HepG2 (cell line): ENCODE data around the gene SF3B5. TPM values are rescaled to one million over a fixed set of nuclear protein-coding genes. Genes with fewer than 3 reads are reported as not detected.

Source experiments
- AGO1 ChIP-seq: fragments of 200-400 bp; formaldehyde crosslinking; IDR thresholded peaks from 2 replicates; pipeline ENCODE4 v1.6.1; 2017; ENCODE audit warnings: mild to moderate bottlenecking, low read depth, low read length, moderate library complexity; ENCODE audit not compliant: poor library complexity, severe bottlenecking
- AGO2 ChIP-seq: fragments of 200-400 bp; formaldehyde crosslinking; optimal IDR thresholded peaks from 2 replicates; pipeline ENCODE3; 2017; ENCODE audit warnings: mild to moderate bottlenecking, low read depth, low read length, moderate library complexity
- DNMT1 ChIP-seq: sonication (generic); formaldehyde crosslinking; IDR thresholded peaks from 2 replicates; pipeline ENCODE4 v1.5.1; 2020; ENCODE audit warnings: mild to moderate bottlenecking, missing genetic modification reagents
- ISL2 ChIP-seq: sonication (generic); formaldehyde crosslinking; IDR thresholded peaks from 2 replicates; pipeline ENCODE4 v1.5.0; 2020; ENCODE audit warnings: missing genetic modification reagents
- MXI1 ChIP-seq: IDR thresholded peaks from 3 replicates; pipeline ENCODE4 v1.6.1; 2012; ENCODE audit warnings: low read depth, low read length, inconsistent platforms, borderline replicate concordance
- ONECUT2 ChIP-seq: sonication (generic); formaldehyde crosslinking; IDR thresholded peaks from 2 replicates; pipeline ENCODE4 v1.4.0; 2020; ENCODE audit warnings: missing genetic modification reagents
- PHB2 ChIP-seq: fragments of 450-650 bp; IDR thresholded peaks from 2 replicates; pipeline ENCODE4 v1.6.1; 2018; ENCODE audit not compliant: partially characterized antibody
- RELA ChIP-seq: sonication (generic); formaldehyde crosslinking; IDR thresholded peaks from 2 replicates; pipeline ENCODE4 v1.4.0; 2020; ENCODE audit warnings: missing genetic modification reagents
- SMAD3 ChIP-seq: sonication (generic); formaldehyde crosslinking; IDR thresholded peaks from 2 replicates; pipeline ENCODE4 v1.4.0; 2020; ENCODE audit warnings: missing genetic modification reagents
- STAT5B ChIP-seq: sonication (generic); formaldehyde crosslinking; IDR thresholded peaks from 2 replicates; pipeline ENCODE4 v1.4.0; 2020; ENCODE audit warnings: missing genetic modification reagents
- ZNF44 ChIP-seq: sonication (generic); formaldehyde crosslinking; IDR thresholded peaks from 2 replicates; pipeline ENCODE4 v1.5.1; 2020; ENCODE audit warnings: mild to moderate bottlenecking, missing genetic modification reagents
- ZNF556 ChIP-seq: sonication (generic); formaldehyde crosslinking; IDR thresholded peaks from 2 replicates; pipeline ENCODE4 v1.4.0; 2020; ENCODE audit warnings: mild to moderate bottlenecking, missing genetic modification reagents, borderline replicate concordance
- ZSCAN12 ChIP-seq: sonication (generic); formaldehyde crosslinking; IDR thresholded peaks from 2 replicates; pipeline ENCODE4 v1.9.0; 2021; ENCODE audit warnings: mild to moderate bottlenecking, missing genetic modification reagents
- polyA plus RNA-seq, 8 experiments: library from polyadenylated mRNA; depleted of rRNA in 3 of 8; stranded (reverse) in 7 of 8; unstranded in 1 of 8; fragments of >200 nt; fragmentation: Illumina TruSeq in 4 of 8; extraction: Trizol in 4 of 8; gene quantifications; 2 replicates each; pipeline versions ENCODE4 v1.2.1 to v1.2.3, GENCODE V29; 2011 to 2016; ENCODE audit warnings: low read depth in 4 of 8, missing spikeins in 1 of 8, mixed read lengths in 1 of 8; ENCODE audit not compliant: insufficient read depth in 1 of 8
- total RNA-seq, 5 experiments: library from RNA; depleted of rRNA; stranded (reverse); fragments of >200 nt; fragmentation: Illumina TruSeq; extraction: Trizol; gene quantifications; 2 replicates each; pipeline ENCODE4 v1.2.3, GENCODE V29; 2016; ENCODE audit warnings: low read depth in 1 of 5
- TF ChIP-seq, protein P1 (sequence below), 2 experiments: sonication (generic) in 1 of 2; formaldehyde crosslinking in 1 of 2; IDR thresholded peaks; 2 replicates each; pipeline versions ENCODE4 v1.4.0 to v1.6.1; 2016 to 2020; ENCODE audit warnings: borderline replicate concordance in 1 of 2, low read depth in 1 of 2, mild to moderate bottlenecking in 1 of 2, missing genetic modification reagents in 1 of 2
- TF ChIP-seq, protein P2 (sequence below): sonication (generic); formaldehyde crosslinking; IDR thresholded peaks from 2 replicates; pipeline ENCODE4 v1.8.1; 2022; ENCODE audit warnings: mild to moderate bottlenecking, missing genetic modification reagents
- TF ChIP-seq, protein P3 (sequence below): sonication (generic); formaldehyde crosslinking; IDR thresholded peaks from 2 replicates; pipeline ENCODE4 v1.4.0; 2020; ENCODE audit warnings: missing genetic modification reagents, borderline replicate concordance
- TF ChIP-seq, protein P4 (sequence below): sonication (generic); formaldehyde crosslinking; IDR thresholded peaks from 2 replicates; pipeline ENCODE4 v1.8.1; 2022; ENCODE audit warnings: low read depth, mild to moderate bottlenecking, missing genetic modification reagents

SF3B5 gene
- total and polyA plus RNA-seq, 2 of the 13 experiments (the other 11 are each of a cell fraction or from before 2014, with no cell fraction given) = 263 to 292 TPM

DNA sequence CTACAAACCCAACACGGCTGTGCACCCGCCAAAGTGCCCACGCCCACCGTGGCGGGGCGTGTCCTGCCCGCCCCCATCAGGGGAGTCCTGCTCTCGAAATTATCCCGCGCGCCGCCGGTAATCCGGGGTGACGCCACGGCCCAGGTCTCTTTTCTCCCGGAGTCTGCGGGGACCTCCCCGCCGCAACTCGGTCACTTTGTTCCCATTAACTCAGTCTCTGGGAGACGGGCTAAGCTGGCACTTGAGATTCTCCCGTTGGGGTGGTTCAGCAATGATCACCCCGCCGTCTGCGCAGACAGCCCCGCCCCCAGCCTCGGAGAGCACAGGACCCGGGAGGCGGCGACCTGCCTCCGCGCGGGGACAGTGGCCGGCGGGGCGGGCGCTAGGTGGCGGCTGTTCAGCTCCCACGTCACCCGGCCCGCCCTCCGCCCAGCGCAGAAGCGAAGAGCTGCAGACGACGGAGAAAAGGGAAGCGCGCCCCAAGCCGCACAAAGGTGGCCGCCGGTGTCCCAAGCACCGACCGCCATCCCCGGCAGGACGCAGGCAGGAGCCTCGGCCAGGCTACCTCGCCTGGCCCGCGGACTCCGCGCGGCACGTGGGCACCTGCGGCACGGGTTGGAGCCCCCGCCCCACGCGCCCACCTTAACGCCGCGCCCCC is 31.5 kb downstream of the SF3B5 start (continued):
- TF ChIP-seq, protein P1, sequence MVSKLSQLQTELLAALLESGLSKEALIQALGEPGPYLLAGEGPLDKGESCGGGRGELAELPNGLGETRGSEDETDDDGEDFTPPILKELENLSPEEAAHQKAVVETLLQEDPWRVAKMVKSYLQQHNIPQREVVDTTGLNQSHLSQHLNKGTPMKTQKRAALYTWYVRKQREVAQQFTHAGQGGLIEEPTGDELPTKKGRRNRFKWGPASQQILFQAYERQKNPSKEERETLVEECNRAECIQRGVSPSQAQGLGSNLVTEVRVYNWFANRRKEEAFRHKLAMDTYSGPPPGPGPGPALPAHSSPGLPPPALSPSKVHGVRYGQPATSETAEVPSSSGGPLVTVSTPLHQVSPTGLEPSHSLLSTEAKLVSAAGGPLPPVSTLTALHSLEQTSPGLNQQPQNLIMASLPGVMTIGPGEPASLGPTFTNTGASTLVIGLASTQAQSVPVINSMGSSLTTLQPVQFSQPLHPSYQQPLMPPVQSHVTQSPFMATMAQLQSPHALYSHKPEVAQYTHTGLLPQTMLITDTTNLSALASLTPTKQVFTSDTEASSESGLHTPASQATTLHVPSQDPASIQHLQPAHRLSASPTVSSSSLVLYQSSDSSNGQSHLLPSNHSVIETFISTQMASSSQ (IDR thresholded peaks at IDR 0.05; ENCODE audit: low read depth) = no peak
- TF ChIP-seq, protein P1 (CRISPR knock-in tag; IDR thresholded peaks at IDR 0.05; ENCODE audit: borderline replicate concordance) = 0 out of 2 replicates have a peak, but pooled peaks have one; percentile 10
- TF ChIP-seq, protein P2, sequence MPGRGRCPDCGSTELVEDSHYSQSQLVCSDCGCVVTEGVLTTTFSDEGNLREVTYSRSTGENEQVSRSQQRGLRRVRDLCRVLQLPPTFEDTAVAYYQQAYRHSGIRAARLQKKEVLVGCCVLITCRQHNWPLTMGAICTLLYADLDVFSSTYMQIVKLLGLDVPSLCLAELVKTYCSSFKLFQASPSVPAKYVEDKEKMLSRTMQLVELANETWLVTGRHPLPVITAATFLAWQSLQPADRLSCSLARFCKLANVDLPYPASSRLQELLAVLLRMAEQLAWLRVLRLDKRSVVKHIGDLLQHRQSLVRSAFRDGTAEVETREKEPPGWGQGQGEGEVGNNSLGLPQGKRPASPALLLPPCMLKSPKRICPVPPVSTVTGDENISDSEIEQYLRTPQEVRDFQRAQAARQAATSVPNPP (CRISPR knock-in tag) = no peak
- TF ChIP-seq AGO2 (no peak), ZSCAN12 (CRISPR knock-in tag) (no peak), RELA (CRISPR knock-in tag) (peak; percentile 30; the same call in 1 of the 2 replicates), ONECUT2 (CRISPR knock-in tag) (no peak), STAT5B (CRISPR knock-in tag) (no peak), AGO1 (peak; percentile 52), ZNF556 (CRISPR knock-in tag) (0 out of 2 replicates have a peak, but pooled peaks have one; percentile 15), MXI1 (no peak), SMAD3 (CRISPR knock-in tag) (0 out of 2 replicates have a peak, but pooled peaks have one; percentile 22), ZNF44 (CRISPR knock-in tag) (no peak), ISL2 (CRISPR knock-in tag) (peak; percentile 30; the same call in 1 of the 2 replicates), DNMT1 (CRISPR knock-in tag) (no peak), PHB2 (no peak)
- TF ChIP-seq, protein P3, sequence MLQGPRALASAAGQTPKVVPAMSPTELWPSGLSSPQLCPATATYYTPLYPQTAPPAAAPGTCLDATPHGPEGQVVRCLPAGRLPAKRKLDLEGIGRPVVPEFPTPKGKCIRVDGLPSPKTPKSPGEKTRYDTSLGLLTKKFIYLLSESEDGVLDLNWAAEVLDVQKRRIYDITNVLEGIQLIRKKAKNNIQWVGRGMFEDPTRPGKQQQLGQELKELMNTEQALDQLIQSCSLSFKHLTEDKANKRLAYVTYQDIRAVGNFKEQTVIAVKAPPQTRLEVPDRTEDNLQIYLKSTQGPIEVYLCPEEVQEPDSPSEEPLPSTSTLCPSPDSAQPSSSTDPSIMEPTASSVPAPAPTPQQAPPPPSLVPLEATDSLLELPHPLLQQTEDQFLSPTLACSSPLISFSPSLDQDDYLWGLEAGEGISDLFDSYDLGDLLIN (CRISPR knock-in tag) = 0 out of 2 replicates have a peak, but pooled peaks have one; percentile 40
- TF ChIP-seq, protein P4, sequence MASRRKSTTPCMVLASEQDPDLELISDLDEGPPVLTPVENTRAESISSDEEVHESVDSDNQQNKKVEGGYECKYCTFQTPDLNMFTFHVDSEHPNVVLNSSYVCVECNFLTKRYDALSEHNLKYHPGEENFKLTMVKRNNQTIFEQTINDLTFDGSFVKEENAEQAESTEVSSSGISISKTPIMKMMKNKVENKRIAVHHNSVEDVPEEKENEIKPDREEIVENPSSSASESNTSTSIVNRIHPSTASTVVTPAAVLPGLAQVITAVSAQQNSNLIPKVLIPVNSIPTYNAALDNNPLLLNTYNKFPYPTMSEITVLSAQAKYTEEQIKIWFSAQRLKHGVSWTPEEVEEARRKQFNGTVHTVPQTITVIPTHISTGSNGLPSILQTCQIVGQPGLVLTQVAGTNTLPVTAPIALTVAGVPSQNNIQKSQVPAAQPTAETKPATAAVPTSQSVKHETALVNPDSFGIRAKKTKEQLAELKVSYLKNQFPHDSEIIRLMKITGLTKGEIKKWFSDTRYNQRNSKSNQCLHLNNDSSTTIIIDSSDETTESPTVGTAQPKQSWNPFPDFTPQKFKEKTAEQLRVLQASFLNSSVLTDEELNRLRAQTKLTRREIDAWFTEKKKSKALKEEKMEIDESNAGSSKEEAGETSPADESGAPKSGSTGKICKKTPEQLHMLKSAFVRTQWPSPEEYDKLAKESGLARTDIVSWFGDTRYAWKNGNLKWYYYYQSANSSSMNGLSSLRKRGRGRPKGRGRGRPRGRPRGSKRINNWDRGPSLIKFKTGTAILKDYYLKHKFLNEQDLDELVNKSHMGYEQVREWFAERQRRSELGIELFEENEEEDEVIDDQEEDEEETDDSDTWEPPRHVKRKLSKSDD = no peak
